Measurements from ENCODE around the gene TSHR. TPM values are rescaled to one million over a fixed set of nuclear protein-coding genes. Genes with fewer than 3 reads are reported as not detected.

The TSHR gene
- total RNA-seq, 1 donor: not detected

DNA sequence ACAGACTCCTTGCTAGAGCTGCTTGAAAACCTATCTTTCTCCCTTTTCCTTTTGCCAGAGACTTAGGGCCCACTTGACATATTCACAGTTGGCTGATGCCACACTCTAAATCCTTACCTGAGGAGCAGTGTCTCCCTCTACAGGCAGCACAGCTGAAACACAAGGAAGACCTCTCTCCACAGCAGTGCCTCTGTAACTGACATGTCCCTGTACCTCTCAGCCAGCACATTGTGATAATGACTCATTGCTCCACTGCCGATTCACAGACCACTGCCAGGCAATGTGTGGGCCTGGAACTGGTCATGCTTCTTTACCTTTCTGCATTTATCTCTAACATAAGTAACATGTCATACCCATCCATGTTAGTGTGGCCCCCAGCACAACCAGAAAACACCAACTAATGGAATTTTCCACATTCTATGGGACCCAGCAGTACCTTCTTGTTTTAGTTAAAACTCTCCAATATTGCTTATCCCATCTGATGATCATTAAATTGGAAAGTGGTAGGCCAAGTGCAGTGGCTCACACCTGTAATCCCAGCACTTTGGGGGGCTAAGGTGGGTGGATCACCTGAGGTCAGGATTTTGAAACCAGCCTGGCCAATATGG is 208.8 kb downstream of the TSHR start:
- TF ChIP-seq, protein P1, sequence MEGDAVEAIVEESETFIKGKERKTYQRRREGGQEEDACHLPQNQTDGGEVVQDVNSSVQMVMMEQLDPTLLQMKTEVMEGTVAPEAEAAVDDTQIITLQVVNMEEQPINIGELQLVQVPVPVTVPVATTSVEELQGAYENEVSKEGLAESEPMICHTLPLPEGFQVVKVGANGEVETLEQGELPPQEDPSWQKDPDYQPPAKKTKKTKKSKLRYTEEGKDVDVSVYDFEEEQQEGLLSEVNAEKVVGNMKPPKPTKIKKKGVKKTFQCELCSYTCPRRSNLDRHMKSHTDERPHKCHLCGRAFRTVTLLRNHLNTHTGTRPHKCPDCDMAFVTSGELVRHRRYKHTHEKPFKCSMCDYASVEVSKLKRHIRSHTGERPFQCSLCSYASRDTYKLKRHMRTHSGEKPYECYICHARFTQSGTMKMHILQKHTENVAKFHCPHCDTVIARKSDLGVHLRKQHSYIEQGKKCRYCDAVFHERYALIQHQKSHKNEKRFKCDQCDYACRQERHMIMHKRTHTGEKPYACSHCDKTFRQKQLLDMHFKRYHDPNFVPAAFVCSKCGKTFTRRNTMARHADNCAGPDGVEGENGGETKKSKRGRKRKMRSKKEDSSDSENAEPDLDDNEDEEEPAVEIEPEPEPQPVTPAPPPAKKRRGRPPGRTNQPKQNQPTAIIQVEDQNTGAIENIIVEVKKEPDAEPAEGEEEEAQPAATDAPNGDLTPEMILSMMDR (IDR thresholded peaks at IDR 0.05; ENCODE audit: extremely low read depth, low read depth, low read length): peak; percentile 81
- DNase-seq (ENCODE audit: insufficient read length, low spot score, missing footprints): peak; percentile 89
- H3K4me1 ChIP-seq (ENCODE audit: insufficient read depth, low read length): peaks cover 3% of the 10 kb centered on the region
- no peaks in the 10 kb centered on the region for H4K20me1 ChIP-seq (ENCODE audit: insufficient read depth, low read length)
- no peaks in the 10 kb centered on the region for H3K36me3 ChIP-seq (ENCODE audit: insufficient read depth, low read length)
- no peak overlapping the region for H3K27ac ChIP-seq (ENCODE audit: low read depth, low read length)
- H3K79me2 ChIP-seq (ENCODE audit: insufficient read depth, low read length): no peaks in the 10 kb centered on the region
- no peaks in the 10 kb centered on the region for H3K9me3 ChIP-seq (ENCODE audit: low read depth, low read length)
- H2AFZ ChIP-seq (ENCODE audit: low read length): no peak overlapping the region
- no peak overlapping the region for H3K4me2 ChIP-seq (ENCODE audit: insufficient read depth, low read length)
- H3K27me3 ChIP-seq (ENCODE audit: insufficient read depth, low read length): no peaks in the 10 kb centered on the region
- H3K4me3 ChIP-seq (ENCODE audit: insufficient read depth, low read length): no peak overlapping the region

DNA sequence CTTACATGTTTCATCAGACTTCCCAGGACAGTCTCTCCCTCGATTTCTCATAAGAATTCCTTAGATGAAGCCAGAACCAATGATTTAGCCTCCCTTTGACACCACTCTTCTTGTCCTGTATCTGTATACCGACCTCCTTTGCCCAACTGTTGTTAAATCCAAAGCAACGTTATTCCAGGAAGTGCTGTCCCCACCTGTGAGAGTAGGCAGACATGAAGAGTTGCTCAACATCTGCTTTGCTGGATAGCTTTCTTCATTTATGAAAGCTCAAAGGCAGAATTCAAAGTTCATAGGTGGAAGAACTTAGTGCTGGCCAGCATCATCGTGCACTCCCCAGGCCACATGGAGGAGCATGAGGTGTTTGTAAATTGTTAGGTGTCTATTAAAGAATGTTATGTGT is 209.8 kb downstream of the TSHR start:
- Histone ChIP-seq H3K4me3 (ENCODE audit: insufficient read depth, low read length) (no peak overlapping the region), H3K79me2 (ENCODE audit: insufficient read depth, low read length) (no peaks in the 10 kb centered on the region), H3K4me1 (ENCODE audit: insufficient read depth, low read length) (peaks cover 10% of the 10 kb centered on the region), H3K27ac (ENCODE audit: low read depth, low read length) (no peak overlapping the region), H2AFZ (ENCODE audit: low read length) (no peak overlapping the region), H4K20me1 (ENCODE audit: insufficient read depth, low read length) (no peaks in the 10 kb centered on the region), H3K4me2 (ENCODE audit: insufficient read depth, low read length) (no peak overlapping the region), H3K36me3 (ENCODE audit: insufficient read depth, low read length) (no peaks in the 10 kb centered on the region), H3K9me3 (ENCODE audit: low read depth, low read length) (no peaks in the 10 kb centered on the region), H3K27me3 (ENCODE audit: insufficient read depth, low read length) (no peaks in the 10 kb centered on the region)
- TF ChIP-seq, protein P1 (IDR thresholded peaks at IDR 0.05; ENCODE audit: extremely low read depth, low read depth, low read length): no peak
- DNase-seq (ENCODE audit: insufficient read length, low spot score, missing footprints): no peak

DNA sequence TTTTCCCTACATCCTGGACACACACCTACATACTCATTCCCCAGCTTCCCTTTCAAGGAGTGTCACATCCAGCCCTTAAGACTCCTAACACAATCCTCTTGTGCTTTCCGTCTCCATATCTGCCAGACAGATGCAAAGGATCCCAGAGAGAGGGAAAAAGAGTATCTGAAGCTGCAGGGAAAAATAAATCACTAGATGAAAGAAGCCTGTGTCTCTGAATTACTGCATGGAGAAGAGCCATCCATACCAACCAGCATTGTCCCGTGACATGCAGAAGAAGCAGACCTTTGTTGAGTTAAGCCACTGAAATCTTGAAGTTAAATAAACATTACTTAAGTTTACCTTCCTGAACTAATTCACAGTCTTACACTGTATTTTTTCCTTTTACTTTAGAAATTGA is 210.7 kb downstream of the TSHR start:
- no peak overlapping the region for H3K4me3 ChIP-seq (ENCODE audit: insufficient read depth, low read length)
- TF ChIP-seq, protein P1 (IDR thresholded peaks at IDR 0.05; ENCODE audit: extremely low read depth, low read depth, low read length): no peak
- no peaks in the 10 kb centered on the region for H3K9me3 ChIP-seq (ENCODE audit: low read depth, low read length)
- H3K79me2 ChIP-seq (ENCODE audit: insufficient read depth, low read length): no peaks in the 10 kb centered on the region
- no peaks in the 10 kb centered on the region for H3K36me3 ChIP-seq (ENCODE audit: insufficient read depth, low read length)
- H4K20me1 ChIP-seq (ENCODE audit: insufficient read depth, low read length): no peaks in the 10 kb centered on the region
- H3K27ac ChIP-seq (ENCODE audit: low read depth, low read length): no peak overlapping the region
- H3K4me1 ChIP-seq (ENCODE audit: insufficient read depth, low read length): peaks cover 10% of the 10 kb centered on the region
- no peaks in the 10 kb centered on the region for H3K27me3 ChIP-seq (ENCODE audit: insufficient read depth, low read length)
- no peak for DNase-seq (ENCODE audit: insufficient read length, low spot score, missing footprints)
- no peak overlapping the region for H3K4me2 ChIP-seq (ENCODE audit: insufficient read depth, low read length)
- H2AFZ ChIP-seq (ENCODE audit: low read length): no peak overlapping the region

DNA sequence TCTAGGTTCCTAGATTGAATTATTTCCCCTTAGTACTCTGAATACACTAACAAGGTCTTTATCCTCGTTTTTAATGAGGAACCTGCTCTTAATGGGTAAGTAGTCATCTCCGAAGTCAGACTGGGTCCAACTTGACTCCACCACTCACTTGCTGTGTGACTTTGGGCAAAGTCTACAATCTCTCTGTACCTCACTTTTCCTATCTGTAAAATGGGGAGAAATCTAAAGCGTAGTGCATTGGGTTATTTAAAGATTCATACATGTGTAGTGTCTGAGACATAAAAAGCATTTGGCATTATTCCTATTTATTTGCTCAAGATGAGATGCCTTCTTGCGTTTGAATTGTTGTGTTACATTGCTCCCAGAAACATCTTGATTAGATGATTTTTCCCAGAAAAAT is 213.8 kb downstream of the TSHR start:
- no peak for DNase-seq (ENCODE audit: insufficient read length, low spot score, missing footprints)
- H3K79me2 ChIP-seq (ENCODE audit: insufficient read depth, low read length): no peaks in the 10 kb centered on the region
- H3K36me3 ChIP-seq (ENCODE audit: insufficient read depth, low read length): no peaks in the 10 kb centered on the region
- H3K9me3 ChIP-seq (ENCODE audit: low read depth, low read length): no peaks in the 10 kb centered on the region
- H3K4me2 ChIP-seq (ENCODE audit: insufficient read depth, low read length): peak overlapping the region; percentile 80
- H3K27ac ChIP-seq (ENCODE audit: low read depth, low read length): peak overlapping the region; percentile 73
- H3K4me1 ChIP-seq (ENCODE audit: insufficient read depth, low read length): peaks cover 23% of the 10 kb centered on the region
- H3K4me3 ChIP-seq (ENCODE audit: insufficient read depth, low read length): peak overlapping the region; percentile 81
- no peaks in the 10 kb centered on the region for H3K27me3 ChIP-seq (ENCODE audit: insufficient read depth, low read length)
- H4K20me1 ChIP-seq (ENCODE audit: insufficient read depth, low read length): no peaks in the 10 kb centered on the region
- H2AFZ ChIP-seq (ENCODE audit: low read length): peak overlapping the region; percentile 90
- TF ChIP-seq, protein P1 (IDR thresholded peaks at IDR 0.05; ENCODE audit: extremely low read depth, low read depth, low read length): no peak
